GM12878 (cell line): ENCODE results near the gene HS3ST5. TPM values are rescaled to one million over a fixed set of nuclear protein-coding genes. Genes with fewer than 3 reads are reported as not detected.

ENCODE experiments used
- ATAC-seq: fragments of 200-7000 bp; cut with Tn5 transposase; 3 replicates; pipeline ENCODE4 v1.9.1; 2020; ENCODE audit warnings: mild to moderate bottlenecking, moderate library complexity
- BruUV-seq: library from RNA; stranded (reverse); fragments of 400-500 nt; replicated peaks from 2 replicates; lab custom pipeline; 2021; lab: Mats Ljungman, UMichigan
- CTCF ChIA-PET: fragments of 300-600 bp; sonication (Branson Sonifier 250); formaldehyde crosslinking; extraction: SDS; loops from one replicate; lab custom pipeline; 2021; ENCODE audit warnings: inconsistent platforms; lab: Yijun Ruan, JAX
- POLR2A ChIA-PET: fragments of 350-600 bp; formaldehyde crosslinking; extraction: SDS; loops from one replicate; lab custom pipeline; 2021; ENCODE audit warnings: inconsistent platforms; lab: Charles Lee
- RAD21 ChIA-PET: fragments of 300-600 bp; sonication (Branson Sonifier 250); formaldehyde crosslinking; loops from one replicate; lab custom pipeline; 2023; ENCODE audit warnings: antibody characterized with exemption; ENCODE audit not compliant: unreplicated experiment; lab: Charles Lee
- SMC1A ChIA-PET: fragments of 300-600 bp; sonication (Branson Sonifier 250); formaldehyde crosslinking; loops from one replicate; lab custom pipeline; 2023; ENCODE audit not compliant: unreplicated experiment, uncharacterized antibody; lab: Charles Lee
- DNase-seq: peaks from one replicate; pipeline ENCODE4 v3.0.0-alpha.2; 2011; ENCODE audit warnings: low read depth, low spot score
- FAIRE-seq: peaks from 3 replicates; lab custom pipeline; 2011; peaks lifted over from hg19 to GRCh38; lab: Jason Lieb, UNC
- H2AFZ ChIP-seq: 2 replicates; pipeline ENCODE4 v1.6.0; 2011; ENCODE audit warnings: low read depth, low read length, control low read depth; ENCODE audit not compliant: control insufficient read depth
- H3K27ac ChIP-seq: 2 replicates; pipeline ENCODE4 v1.5.1; 2011; ENCODE audit warnings: control low read depth; ENCODE audit not compliant: control insufficient read depth, insufficient read depth
- H3K27me3 ChIP-seq, 2 experiments: replicated peaks in 1 of 2; 2 replicates each; pipeline versions ENCODE4 v1.6.0 to v1.6.1; 2011; ENCODE audit warnings: low read length in 1 of 2; ENCODE audit not compliant: control insufficient read depth in 2 of 2, insufficient read depth in 2 of 2
- H3K36me3 ChIP-seq, 2 experiments: 2 replicates each; pipeline ENCODE4 v1.5.1; 2011; ENCODE audit warnings: low read length in 1 of 2; ENCODE audit not compliant: control insufficient read depth in 2 of 2, insufficient read depth in 2 of 2
- H3K4me1 ChIP-seq: 2 replicates; pipeline ENCODE4 v1.6.1; 2011; ENCODE audit warnings: mild to moderate bottlenecking, low read length, moderate library complexity, mixed read lengths; ENCODE audit not compliant: control insufficient read depth, insufficient read depth
- H3K4me2 ChIP-seq: 2 replicates; pipeline ENCODE4 v1.6.0; 2011; ENCODE audit warnings: control low read depth; ENCODE audit not compliant: control insufficient read depth, insufficient read depth
- H3K4me3 ChIP-seq: fragments of 200-600 bp; sonication (generic); 2 replicates; pipeline ENCODE4 v1.5.1; 2016
- H3K79me2 ChIP-seq: 2 replicates; pipeline ENCODE4 v1.6.0; 2011; ENCODE audit warnings: low read length; ENCODE audit not compliant: control insufficient read depth, insufficient read depth
- H3K9ac ChIP-seq: 2 replicates; pipeline ENCODE4 v1.8.0; 2011; ENCODE audit warnings: low read length, control low read depth, mixed read lengths; ENCODE audit not compliant: control insufficient read depth, insufficient read depth
- H3K9me3 ChIP-seq: replicated peaks from 3 replicates; pipeline ENCODE4 v1.5.1; 2011; ENCODE audit warnings: mild to moderate bottlenecking, low read length; ENCODE audit not compliant: control insufficient read depth, insufficient read depth
- H4K20me1 ChIP-seq: 2 replicates; pipeline ENCODE4 v1.6.0; 2011; ENCODE audit not compliant: control insufficient read depth, insufficient read depth
- BCLAF1 ChIP-seq: fragments of 450-650 bp; IDR thresholded peaks from 2 replicates; pipeline ENCODE4 v1.6.1; 2017; ENCODE audit warnings: antibody characterized with exemption, mild to moderate bottlenecking, moderate library complexity
- BRCA1 ChIP-seq: IDR thresholded peaks from 2 replicates; pipeline ENCODE4 v1.6.1; 2011; ENCODE audit warnings: low read depth, low read length, improper control_type of control experiment
- HDAC2 ChIP-seq: fragments of 200-600 bp; sonication (generic); IDR thresholded peaks from 2 replicates; pipeline ENCODE4 v1.6.1; 2017
- KAT2A ChIP-seq: conservative IDR thresholded peaks from 2 replicates; pipeline ENCODE4 v1.6.1; 2011; ENCODE audit warnings: low read depth, low read length; ENCODE audit not compliant: control insufficient read depth
- NBN ChIP-seq: fragments of 450-650 bp; IDR thresholded peaks from 2 replicates; pipeline ENCODE4 v1.6.1; 2016
- NR2C1 ChIP-seq: fragments of 450-650 bp; IDR thresholded peaks from 2 replicates; pipeline ENCODE4 v1.6.1; 2017; ENCODE audit warnings: antibody characterized with exemption, mild to moderate bottlenecking, moderate library complexity
- RELA ChIP-seq: fragments of 450-650 bp; IDR thresholded peaks from 2 replicates; pipeline ENCODE4 v1.8.0; 2014; ENCODE audit warnings: borderline replicate concordance; ENCODE audit not compliant: partially characterized antibody
- SMAD5 ChIP-seq: IDR thresholded peaks from 2 replicates; pipeline ENCODE4 v1.6.1; 2016; ENCODE audit warnings: antibody characterized with exemption, low read depth
- SRF ChIP-seq, 2 experiments: IDR thresholded peaks; 2 replicates each; pipeline ENCODE4 v1.6.1; 2011; ENCODE audit warnings: low read depth in 2 of 2, low read length in 2 of 2, mild to moderate bottlenecking in 1 of 2, moderate library complexity in 1 of 2
- USF1 ChIP-seq: IDR thresholded peaks from 2 replicates; pipeline ENCODE4 v1.6.1; 2011; ENCODE audit warnings: borderline replicate concordance, low read depth, mild to moderate bottlenecking, moderate library complexity, mixed read lengths, low read length; ENCODE audit not compliant: insufficient read depth; ENCODE audit errors: extremely low read length
- USF2 ChIP-seq: IDR thresholded peaks from 2 replicates; pipeline ENCODE4 v1.6.1; 2011; ENCODE audit warnings: low read depth, low read length, improper control_type of control experiment, borderline replicate concordance
- ZBTB33 ChIP-seq: fragments of 450-650 bp; IDR thresholded peaks from 2 replicates; pipeline ENCODE4 v1.6.1; 2017; ENCODE audit warnings: mild to moderate bottlenecking
- ZNF24 ChIP-seq: fragments of 450-650 bp; IDR thresholded peaks from 2 replicates; pipeline ENCODE4 v1.6.1; 2017; ENCODE audit warnings: antibody characterized with exemption, mild to moderate bottlenecking
- ZNF592 ChIP-seq: fragments of 450-650 bp; IDR thresholded peaks from 2 replicates; pipeline ENCODE4 v1.6.1; 2017; ENCODE audit warnings: mild to moderate bottlenecking, moderate library complexity
- WGBS: methylation state at CpG from one replicate; pipeline ENCODE4 v1.1.6; 2016; ENCODE audit warnings: low lambda C conversion rate; ENCODE audit not compliant: insufficient replicate concordance, insufficient coverage; ENCODE audit errors: missing lambda C conversion rate; 5-methylcytosine and 5-hydroxymethylcytosine counted together
- in situ Hi-C: fragments of 300-500 bp; cut with MboI; formaldehyde crosslinking; loops from 9 replicates; pipeline ENCODE4 v1.14.3; 2018; ENCODE audit warnings: mixed read lengths
- intact Hi-C: fragments of 100-400 bp; cut with micrococcal nuclease; formaldehyde crosslinking; loops from one replicate; pipeline ENCODE4 v1.14.2; 2022; ENCODE audit not compliant: unreplicated experiment
- polyA plus RNA-seq, 11 experiments: library from polyadenylated mRNA; depleted of rRNA in 4 of 11; unstranded in 6 of 11; stranded (reverse) in 5 of 11; fragments of >200 nt; fragmentation: Nextera tagmentation in 4 of 11; fragmentation: Illumina TruSeq in 1 of 11; extraction: Ambion mirVana in 4 of 11; extraction: Trizol in 1 of 11; gene quantifications; 1 replicate in 1 of 11; 2 replicates in 10 of 11; pipeline versions ENCODE4 v1.2.1 to v1.2.3, GENCODE V29; 2011 to 2016; ENCODE audit warnings: inconsistent platforms in 2 of 11, missing spikeins in 2 of 11, low read depth in 1 of 11
- total RNA-seq, 4 experiments: library from RNA; depleted of rRNA in 3 of 4; stranded (reverse); fragments of >200 nt in 3 of 4; fragmentation: Illumina TruSeq in 1 of 4; extraction: Trizol in 1 of 4; gene quantifications; 2 replicates each; pipeline versions ENCODE4 v1.2.1 to v1.2.3, GENCODE V29; 2013 to 2021

Gene HS3ST5
- total and polyA plus RNA-seq, 10 of the 15 experiments (the other 5 are each of a cell fraction or from before 2014, with no cell fraction given), result 0.04 TPM; not detected in 9

- in situ Hi-C loops, result no loop called here
- TF ChIP-seq BRCA1 (no peak), KAT2A (no peak), ZNF24 (no peak), RELA (no peak), USF1 (no peak), BCLAF1 (no peak), ZBTB33 (no peak), ZNF592 (no peak), SRF (IDR thresholded peaks at IDR 0.05; ENCODE audit: low read depth in 2 of 2, low read length in 2 of 2) (no peak), USF2 (no peak), NR2C1 (no peak), NBN (no peak), HDAC2 (no peak), SMAD5 (no peak)
Measured at GRCh38 chr6:114290864-114291263, 52.0 kb downstream of the HS3ST5 start.

More at GRCh38 chr6:114290864-114291263, 52.0 kb downstream of the HS3ST5 start:
- CTCF ChIA-PET, result interaction anchor here (1.2 kb wide), 1 partner anchor 13 kb away, joined by 4 read pairs; no protein-coding TSS in a partner anchor
- Histone ChIP-seq H3K4me1 (no peaks in the 10 kb centered on the region), H3K27ac (no peak overlapping the region), H2AFZ (no peak overlapping the region), H3K4me3 (no peak overlapping the region), H3K9me3 (no peaks in the 10 kb centered on the region), H4K20me1 (no peaks in the 10 kb centered on the region), H3K4me2 (no peak overlapping the region), H3K9ac (no peak overlapping the region), H3K27me3 (no peaks in the 10 kb centered on the region), H3K36me3 (no peaks in the 10 kb centered on the region), H3K79me2 (no peaks in the 10 kb centered on the region)
- 14% methylated on average over 3 of the region's 3 CpGs for WGBS
- RAD21 ChIA-PET, result no interaction called here
- SMC1A ChIA-PET, result no interaction called here
- intact Hi-C loops, result no loop called here
- POLR2A ChIA-PET, result no interaction called here
- BruUV-seq, result no TSS peak
- DNase-seq (no peak), ATAC-seq (no peak), FAIRE-seq (no peak)
